Upper lobe of left lung (tissue), 4 donors: ENCODE data around the gene SLC22A16.

ENCODE experiments used
- EP300 ChIP-seq, 4 donors: sonication (generic); formaldehyde crosslinking; IDR thresholded peaks; one replicate each; pipeline ENCODE4 v1.5.1; 2017; ENCODE audit warnings: antibody characterized with exemption in 4 of 4, control low read depth in 2 of 4
- POLR2A ChIP-seq, 4 donors: fragments of 450-650 bp; IDR thresholded peaks; one replicate each; pipeline ENCODE4 v1.5.1; 2016 to 2017; ENCODE audit warnings: antibody characterized with exemption in 4 of 4, mild to moderate bottlenecking in 2 of 4
- TF ChIP-seq, protein P1 (sequence below), 6 experiments: fragments of 450-650 bp in 4 of 6; fragments of 200-600 bp in 2 of 6; sonication (generic) in 2 of 6; IDR thresholded peaks; one replicate each; pipeline ENCODE4 v1.5.1; 2016 to 2019; ENCODE audit warnings: antibody characterized with exemption in 6 of 6

- TF ChIP-seq, protein P1, sequence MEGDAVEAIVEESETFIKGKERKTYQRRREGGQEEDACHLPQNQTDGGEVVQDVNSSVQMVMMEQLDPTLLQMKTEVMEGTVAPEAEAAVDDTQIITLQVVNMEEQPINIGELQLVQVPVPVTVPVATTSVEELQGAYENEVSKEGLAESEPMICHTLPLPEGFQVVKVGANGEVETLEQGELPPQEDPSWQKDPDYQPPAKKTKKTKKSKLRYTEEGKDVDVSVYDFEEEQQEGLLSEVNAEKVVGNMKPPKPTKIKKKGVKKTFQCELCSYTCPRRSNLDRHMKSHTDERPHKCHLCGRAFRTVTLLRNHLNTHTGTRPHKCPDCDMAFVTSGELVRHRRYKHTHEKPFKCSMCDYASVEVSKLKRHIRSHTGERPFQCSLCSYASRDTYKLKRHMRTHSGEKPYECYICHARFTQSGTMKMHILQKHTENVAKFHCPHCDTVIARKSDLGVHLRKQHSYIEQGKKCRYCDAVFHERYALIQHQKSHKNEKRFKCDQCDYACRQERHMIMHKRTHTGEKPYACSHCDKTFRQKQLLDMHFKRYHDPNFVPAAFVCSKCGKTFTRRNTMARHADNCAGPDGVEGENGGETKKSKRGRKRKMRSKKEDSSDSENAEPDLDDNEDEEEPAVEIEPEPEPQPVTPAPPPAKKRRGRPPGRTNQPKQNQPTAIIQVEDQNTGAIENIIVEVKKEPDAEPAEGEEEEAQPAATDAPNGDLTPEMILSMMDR (IDR thresholded peaks at IDR 0.05) = no peak
- TF ChIP-seq POLR2A (IDR thresholded peaks at IDR 0.05) = no peak
- no peak for TF ChIP-seq EP300 (IDR thresholded peaks at IDR 0.05)
Measured at GRCh38 chr6:110493253-110493800, 16.9 kb upstream of the SLC22A16 start.
